Colonic mucosa (tissue), 4 donors: Measurements from ENCODE around the gene USP37. TPM values are rescaled to one million over a fixed set of nuclear protein-coding genes. Genes with fewer than 3 reads are reported as not detected.
A peak's percentile ranks its signal among the peaks of the same experiment; 100 is the strongest.

Experiments
- DNase-seq: peaks from one replicate; pipeline ENCODE4 v3.0.0-alpha.2; 2020
- H3K27ac ChIP-seq: fragments of 200-600 bp; one replicate; pipeline ENCODE4 v1.8.0; 2021
- H3K27me3 ChIP-seq: fragments of 200-600 bp; one replicate; pipeline ENCODE4 v1.8.0; 2021
- H3K36me3 ChIP-seq: fragments of 200-600 bp; one replicate; pipeline ENCODE4 v1.8.0; 2021
- H3K4me1 ChIP-seq: fragments of 200-600 bp; one replicate; pipeline ENCODE4 v1.8.0; 2021; ENCODE audit warnings: mild to moderate bottlenecking
- H3K4me3 ChIP-seq: fragments of 200-600 bp; one replicate; pipeline ENCODE4 v1.8.0; 2021
- H3K9ac ChIP-seq, 2 donors: one replicate each; pipeline ENCODE4 v1.7.0; 2013; ENCODE audit warnings: control low read depth in 2 of 2, low read depth in 2 of 2, low read length in 2 of 2
- H3K9me3 ChIP-seq: fragments of 200-600 bp; one replicate; pipeline ENCODE4 v1.8.0; 2021
- intact Hi-C: fragments of 100-400 bp; cut with DNase I; formaldehyde crosslinking; loops from one replicate; pipeline ENCODE4 v1.14.1; 2022
- total RNA-seq, 2 donors: library from RNA; stranded (reverse); fragmentation: NEBNext Ultra II Directional in 1 of 2; extraction: Animal tissue kit (Norgen Biotek cat#: 25700) in 1 of 2; gene quantifications; one replicate each; pipeline ENCODE4 v1.2.1, GENCODE V29; 2021
- TF ChIP-seq, protein P1 (sequence below): fragments of 200-600 bp; IDR thresholded peaks from one replicate; pipeline ENCODE4 v1.8.0; 2022; ENCODE audit warnings: antibody characterized with exemption, mild to moderate bottlenecking
- donor health status: healthy.
- donor health status: DM: no; HTN: no; CAD: no.
- donor health status: DM: no; HTN: no; CAD: no.

USP37 gene
- total RNA-seq, 2 donors from 2014 or later = 13.1 to 13.4 TPM

- DNase-seq = no peak
- no peak overlapping the region for H3K4me3 ChIP-seq
- no peaks in the 10 kb centered on the region for H3K36me3 ChIP-seq
- no peaks in the 10 kb centered on the region for H3K27me3 ChIP-seq
- intact Hi-C loops = no loop called here
- H3K4me1 ChIP-seq = no peaks in the 10 kb centered on the region
- TF ChIP-seq, protein P1, sequence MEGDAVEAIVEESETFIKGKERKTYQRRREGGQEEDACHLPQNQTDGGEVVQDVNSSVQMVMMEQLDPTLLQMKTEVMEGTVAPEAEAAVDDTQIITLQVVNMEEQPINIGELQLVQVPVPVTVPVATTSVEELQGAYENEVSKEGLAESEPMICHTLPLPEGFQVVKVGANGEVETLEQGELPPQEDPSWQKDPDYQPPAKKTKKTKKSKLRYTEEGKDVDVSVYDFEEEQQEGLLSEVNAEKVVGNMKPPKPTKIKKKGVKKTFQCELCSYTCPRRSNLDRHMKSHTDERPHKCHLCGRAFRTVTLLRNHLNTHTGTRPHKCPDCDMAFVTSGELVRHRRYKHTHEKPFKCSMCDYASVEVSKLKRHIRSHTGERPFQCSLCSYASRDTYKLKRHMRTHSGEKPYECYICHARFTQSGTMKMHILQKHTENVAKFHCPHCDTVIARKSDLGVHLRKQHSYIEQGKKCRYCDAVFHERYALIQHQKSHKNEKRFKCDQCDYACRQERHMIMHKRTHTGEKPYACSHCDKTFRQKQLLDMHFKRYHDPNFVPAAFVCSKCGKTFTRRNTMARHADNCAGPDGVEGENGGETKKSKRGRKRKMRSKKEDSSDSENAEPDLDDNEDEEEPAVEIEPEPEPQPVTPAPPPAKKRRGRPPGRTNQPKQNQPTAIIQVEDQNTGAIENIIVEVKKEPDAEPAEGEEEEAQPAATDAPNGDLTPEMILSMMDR = no peak
- H3K9me3 ChIP-seq = no peaks in the 10 kb centered on the region
- H3K27ac ChIP-seq = no peak overlapping the region
- no peak overlapping the region for H3K9ac ChIP-seq
These were observed 44.5 kb downstream of the USP37 start for GRCh38 chr2:218523651-218524050.

DNA sequence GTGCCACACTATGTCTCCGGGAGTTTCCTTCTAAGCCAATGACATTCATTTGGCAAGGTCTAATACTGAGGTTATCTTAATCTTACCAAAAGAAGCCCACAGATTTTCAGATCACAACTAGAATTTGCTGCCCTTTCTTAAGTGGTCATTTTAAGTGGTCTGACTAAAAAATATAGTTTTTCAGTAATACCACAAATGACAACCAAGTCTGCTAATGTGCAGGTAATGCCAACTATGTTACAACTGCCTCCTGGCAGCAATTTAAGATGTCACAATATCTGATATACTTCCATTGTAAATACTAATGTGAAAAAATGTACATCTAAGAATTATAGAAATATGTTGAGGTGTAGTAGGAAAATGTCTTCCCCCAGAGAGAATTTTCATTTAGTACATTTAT lies 49.3 kb downstream of the USP37 start:
- TF ChIP-seq, protein P1 = no peak
- Histone ChIP-seq H3K4me3 (no peak overlapping the region), H3K36me3 (no peaks in the 10 kb centered on the region), H3K9ac (no peak overlapping the region), H3K27me3 (no peaks in the 10 kb centered on the region), H3K9me3 (no peaks in the 10 kb centered on the region), H3K27ac (no peak overlapping the region), H3K4me1 (no peaks in the 10 kb centered on the region)
- DNase-seq = no peak
- intact Hi-C loops = no loop called here

DNA sequence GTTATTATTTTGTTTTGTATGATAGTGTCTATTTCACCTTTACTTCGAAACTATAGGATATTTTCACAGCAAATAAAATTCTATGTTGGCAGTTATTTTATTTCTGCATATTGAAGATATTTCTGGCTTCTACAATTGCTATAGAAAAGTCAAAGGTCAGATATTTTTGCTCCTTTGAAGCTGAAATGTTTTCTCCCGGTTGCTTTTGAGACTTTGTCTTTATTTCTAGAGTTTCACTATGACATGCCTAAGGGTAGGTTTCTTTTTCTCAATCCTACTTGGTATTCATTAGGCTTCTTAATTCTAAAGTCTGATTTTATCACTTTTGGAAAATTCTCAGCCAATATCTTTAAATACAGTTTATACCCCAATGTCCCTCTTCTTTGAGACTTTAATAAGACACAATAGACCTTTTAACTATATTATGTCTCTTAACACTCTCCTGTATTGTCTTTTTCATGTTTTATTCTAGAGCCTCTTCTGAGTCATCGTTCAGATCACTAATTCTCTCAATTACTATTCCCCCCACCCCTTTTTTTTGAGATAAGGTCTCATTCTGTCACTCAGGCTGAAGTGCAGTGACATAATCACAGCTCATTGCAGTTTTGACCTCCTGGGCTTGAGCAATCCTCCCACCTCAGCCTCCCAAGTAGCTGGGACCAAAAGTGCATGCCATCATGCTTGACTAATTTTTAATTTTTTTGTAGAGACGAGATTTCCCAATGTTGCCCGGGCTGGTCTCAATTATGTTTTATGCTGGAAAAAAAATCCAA lies 50.5 kb downstream of the USP37 start:
- DNase-seq = no peak
- TF ChIP-seq, protein P1 = no peak
- Histone ChIP-seq H3K4me3 (no peak overlapping the region), H3K27me3 (no peaks in the 10 kb centered on the region), H3K36me3 (no peaks in the 10 kb centered on the region), H3K27ac (no peak overlapping the region), H3K9ac (no peak overlapping the region), H3K4me1 (no peaks in the 10 kb centered on the region), H3K9me3 (no peaks in the 10 kb centered on the region)
- intact Hi-C loops = no loop called here

DNA sequence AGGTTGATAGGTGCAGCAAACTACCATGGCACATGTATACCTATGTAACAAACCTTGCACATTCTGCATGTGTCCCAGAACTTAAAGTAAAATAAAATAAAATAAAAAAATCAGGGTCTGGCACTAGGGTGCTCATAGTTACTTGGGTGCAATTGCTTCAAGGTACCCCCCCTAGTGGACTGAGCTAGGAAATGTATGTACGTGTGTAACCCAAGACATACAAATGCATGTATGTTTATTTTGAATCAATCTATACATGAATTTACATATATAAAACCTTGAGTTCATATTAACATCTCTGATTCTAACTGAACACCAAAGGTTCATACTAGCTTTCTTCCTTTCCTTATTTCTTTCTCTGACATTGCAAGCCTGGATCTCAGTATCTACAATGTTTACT lies 51.5 kb downstream of the USP37 start:
- no peak for DNase-seq
- H3K27ac ChIP-seq = no peak overlapping the region
- H3K9ac ChIP-seq = no peak overlapping the region
- TF ChIP-seq, protein P1 = peak; percentile 24
- H3K36me3 ChIP-seq = no peaks in the 10 kb centered on the region
- H3K4me1 ChIP-seq = no peaks in the 10 kb centered on the region
- no peaks in the 10 kb centered on the region for H3K27me3 ChIP-seq
- intact Hi-C loops = no loop called here
- no peak overlapping the region for H3K4me3 ChIP-seq
- H3K9me3 ChIP-seq = no peaks in the 10 kb centered on the region

DNA sequence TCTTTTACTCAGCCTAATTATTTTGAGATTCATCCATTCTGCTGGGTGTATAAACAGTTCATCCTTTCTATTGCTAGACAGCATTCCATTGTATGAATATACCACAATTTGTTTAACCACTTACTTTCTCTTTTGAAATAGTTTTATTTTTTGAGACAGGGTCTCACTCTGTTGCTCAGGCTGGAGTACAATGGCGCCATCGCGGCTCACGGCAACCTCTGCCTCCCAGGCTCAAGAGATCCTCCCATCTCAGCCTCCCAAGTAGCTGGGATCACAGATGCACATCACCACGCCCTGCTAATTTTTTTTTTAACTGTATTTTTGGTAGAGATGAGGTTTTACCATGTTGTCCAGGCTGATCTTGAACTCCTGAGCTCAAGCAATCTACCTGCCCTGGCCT lies 54.5 kb downstream of the USP37 start:
- Histone ChIP-seq H3K9ac (no peak overlapping the region), H3K27ac (no peak overlapping the region), H3K4me3 (no peak overlapping the region), H3K9me3 (no peaks in the 10 kb centered on the region), H3K4me1 (no peaks in the 10 kb centered on the region), H3K36me3 (no peaks in the 10 kb centered on the region), H3K27me3 (no peaks in the 10 kb centered on the region)
- no peak for DNase-seq
- intact Hi-C loops = no loop called here
- TF ChIP-seq, protein P1 = no peak
